Hematopoietic multipotent progenitor cell treated with erythropoietin and hydrocortisone succinate and interleukin-3 and kit ligand, for 4 days (in vitro differentiated cells): ENCODE data around the gene CDC42SE2.
"Not testable (repeated sequence)": the region's sequence is repeated elsewhere in the genome, so short reads cannot be mapped to it uniquely, and the experiment has no call there.

ENCODE experiments used
- DNase-seq: peaks from one replicate; pipeline ENCODE4 v3.0.0-alpha.2; 2015

The CDC42SE2 gene

DNA sequence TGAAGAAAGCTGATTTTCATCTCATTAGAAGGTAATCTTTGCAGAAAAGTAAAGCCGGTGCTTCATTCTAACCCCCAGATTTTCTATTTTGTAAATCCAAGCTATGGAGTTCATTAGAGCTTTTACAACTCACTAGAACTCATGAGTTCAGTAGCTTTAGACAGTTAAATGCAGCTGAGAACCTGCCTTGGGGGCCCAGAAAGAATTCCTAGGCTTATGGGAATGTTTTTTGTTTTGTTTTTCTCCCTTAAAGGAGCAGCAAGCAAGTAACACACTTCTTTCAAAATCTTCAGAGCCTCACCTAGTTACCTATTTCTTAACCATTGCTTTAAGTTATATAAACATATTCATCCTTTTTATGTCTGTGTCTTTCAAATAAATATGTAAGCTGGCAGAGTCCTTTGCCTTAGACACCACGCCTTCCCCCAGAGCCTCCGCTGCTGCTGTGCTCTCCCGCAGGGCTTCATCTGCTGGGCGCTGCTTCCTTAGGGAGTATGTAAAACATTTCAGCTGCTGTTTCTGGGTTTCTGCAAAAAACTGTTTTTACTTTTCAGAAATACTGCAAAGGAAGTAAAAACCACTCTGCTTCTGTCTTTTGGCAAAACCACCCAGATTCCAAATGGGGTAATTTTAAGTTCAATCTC, 132.9 kb downstream of the CDC42SE2 start:
- DNase-seq = no peak

DNA sequence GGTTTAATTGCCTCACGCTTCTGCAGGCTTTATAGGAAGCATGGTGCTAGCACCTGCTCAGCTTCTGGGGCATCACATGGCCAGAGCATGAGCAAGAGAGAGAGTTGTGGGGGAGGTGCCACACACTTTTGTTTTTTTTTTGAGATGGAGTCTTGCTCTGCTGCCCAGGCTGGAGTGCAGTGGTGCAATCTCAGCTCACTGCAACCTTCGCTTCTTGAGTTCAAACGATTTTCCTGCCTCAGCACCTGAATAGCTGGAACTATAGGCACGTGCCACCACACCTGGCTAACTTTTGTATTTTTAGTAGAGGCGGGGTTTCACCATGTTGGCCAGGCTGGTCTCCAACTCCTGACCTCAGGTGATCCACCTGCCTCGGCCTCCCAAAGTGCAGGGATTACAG, 135.2 kb downstream of the CDC42SE2 start:
- not testable (repeated sequence) for DNase-seq

DNA sequence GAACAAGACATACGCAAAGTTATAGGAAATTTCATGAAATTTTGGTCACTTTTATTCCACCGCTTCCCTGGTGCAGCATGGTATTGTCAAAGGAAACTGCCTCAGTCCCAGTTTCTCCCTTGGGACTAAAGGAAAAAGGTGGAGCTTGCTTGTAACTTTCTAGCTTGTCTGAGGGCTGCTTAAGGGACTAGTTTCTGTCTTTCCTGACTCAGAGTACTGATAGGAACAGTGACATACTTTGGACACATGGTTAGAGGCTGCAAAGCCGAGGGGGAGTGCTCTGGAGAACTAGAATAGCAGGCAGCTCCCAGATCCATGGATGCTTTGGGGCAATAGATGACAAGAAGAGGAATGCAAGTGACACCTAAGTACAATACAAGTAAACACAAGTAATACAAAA, 136.7 kb downstream of the CDC42SE2 start:
- DNase-seq = no peak

DNA sequence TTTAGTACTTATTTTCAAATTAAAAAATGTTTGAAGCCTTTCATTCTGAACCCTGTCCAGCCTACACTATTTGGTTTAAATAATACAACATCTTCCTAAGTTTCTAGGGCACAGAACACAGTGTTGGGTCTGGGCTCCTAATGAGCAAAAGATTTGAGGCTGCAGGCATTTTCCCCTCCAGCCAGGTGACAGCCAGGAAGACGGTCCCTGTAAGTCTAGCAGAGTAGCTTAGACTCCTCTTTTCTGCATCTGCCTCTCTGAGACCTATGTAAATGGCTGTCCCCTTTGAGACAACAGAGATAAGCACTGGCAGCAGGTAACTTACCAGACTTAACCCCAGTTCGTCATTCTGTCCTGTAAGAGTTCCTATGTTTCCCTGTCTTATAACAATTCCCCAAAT, 141.8 kb downstream of the CDC42SE2 start:
- no peak for DNase-seq

DNA sequence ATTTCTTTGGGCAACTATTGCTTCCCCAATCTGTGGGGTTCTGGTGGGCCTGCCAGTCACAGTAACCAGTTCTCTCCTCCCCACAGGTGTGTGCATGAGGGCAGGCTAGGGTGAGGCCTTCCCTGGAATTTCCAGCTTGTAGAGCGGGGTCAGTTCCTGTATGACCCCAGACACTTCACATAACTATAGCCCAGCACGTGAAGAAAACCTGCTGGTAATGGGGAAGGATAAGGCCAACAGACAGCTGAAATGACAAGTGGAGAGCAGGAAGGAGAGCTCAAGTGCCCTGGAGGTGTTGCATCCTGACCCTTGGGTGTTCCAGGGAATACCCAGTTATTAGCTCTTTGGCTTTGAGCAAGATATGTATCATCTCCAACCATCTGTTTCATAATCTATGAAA, 142.2 kb downstream of the CDC42SE2 start:
- no peak for DNase-seq

DNA sequence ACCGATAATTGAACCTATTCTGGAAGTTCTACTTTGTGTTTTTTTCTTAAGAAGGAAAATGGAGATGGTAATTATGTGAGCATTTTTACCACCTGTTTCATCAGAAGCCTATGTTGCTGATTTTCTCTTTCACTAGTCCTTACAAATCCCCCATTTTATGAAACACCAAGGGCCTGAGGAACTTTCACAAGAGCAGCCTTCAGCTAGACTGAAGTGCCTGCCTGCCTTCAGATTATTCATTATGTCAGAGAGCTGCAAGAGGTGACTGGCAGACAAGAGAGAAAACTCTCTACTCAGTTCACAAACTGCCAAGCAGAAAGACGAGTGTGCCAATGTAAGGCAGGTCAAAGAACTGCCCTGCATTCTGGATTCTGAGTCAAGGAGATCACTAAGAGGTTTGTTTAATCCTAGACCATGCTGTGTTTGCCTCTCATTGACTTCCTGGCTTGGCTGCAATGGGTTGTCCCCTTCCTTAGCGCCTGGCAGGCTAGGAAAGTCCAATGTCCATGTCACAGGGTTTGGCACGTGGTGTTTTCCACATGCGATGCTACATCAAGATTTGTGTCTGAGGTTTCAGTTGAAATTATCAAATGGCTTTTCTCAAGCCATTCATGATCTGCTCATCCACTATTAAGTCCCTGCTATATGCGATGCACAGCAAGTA, 143.3 kb downstream of the CDC42SE2 start:
- DNase-seq = no peak

DNA sequence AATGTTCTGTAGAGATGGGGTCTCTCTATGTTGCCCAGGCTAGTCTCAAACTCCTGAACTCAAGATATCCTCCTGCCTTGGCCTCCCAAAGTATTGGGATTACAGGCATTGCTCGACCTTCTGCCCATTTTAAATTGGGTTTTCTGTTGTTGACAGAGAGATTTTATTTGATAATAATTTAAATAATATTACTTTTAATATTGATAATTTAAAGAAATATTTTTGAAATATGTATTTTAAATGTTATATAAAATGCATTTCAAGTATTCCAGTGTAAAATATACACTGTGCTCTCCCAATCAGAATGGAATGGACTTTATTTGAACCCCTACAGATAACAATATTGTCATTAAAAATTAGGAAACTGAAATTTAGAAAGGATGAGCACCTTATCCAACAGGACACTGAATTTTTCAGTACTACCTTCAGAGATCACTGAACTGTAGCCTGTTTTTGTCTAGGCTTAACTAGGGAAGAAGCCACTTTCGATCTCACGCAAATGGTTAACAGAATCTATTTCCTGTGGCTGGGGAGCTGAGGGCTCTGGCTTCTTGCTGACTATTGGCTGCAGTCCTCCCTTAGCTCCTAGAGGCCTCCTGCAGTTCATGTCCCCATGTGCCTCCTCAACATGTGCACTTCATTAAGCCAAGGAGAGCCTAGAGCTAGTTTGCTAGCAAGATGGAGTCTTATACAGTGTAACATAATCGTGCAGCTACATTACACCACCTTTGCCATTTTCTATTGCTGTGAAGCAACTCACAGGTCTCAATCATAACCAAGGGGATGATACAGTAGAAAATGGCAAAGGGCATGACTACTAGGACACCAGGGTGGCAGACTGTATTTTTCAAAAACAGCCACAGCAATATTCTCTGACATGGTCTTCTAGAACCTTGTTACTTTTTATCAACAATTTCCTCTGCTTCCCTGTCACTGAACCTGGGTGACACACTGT, 150.0 kb downstream of the CDC42SE2 start:
- DNase-seq = peak; percentile 57

DNA sequence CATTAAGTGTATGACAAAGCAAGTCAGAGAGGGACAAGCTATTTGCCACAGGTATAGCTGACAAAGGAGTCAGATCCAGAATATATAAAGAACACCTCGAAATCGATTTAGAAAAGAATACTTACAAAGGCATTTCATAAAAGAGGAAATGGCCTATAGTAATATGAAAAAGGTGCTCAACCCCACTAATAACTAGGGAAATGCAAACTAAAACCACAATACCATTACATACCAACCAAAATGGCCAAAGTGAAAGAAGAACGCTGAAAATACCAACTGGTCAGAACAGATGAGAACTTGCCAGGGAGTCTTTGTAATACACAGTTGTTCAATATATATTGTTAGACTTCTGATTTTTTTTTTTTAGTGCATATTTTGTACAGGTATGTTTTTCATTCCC, 152.9 kb downstream of the CDC42SE2 start:
- DNase-seq = peak; percentile 22

DNA sequence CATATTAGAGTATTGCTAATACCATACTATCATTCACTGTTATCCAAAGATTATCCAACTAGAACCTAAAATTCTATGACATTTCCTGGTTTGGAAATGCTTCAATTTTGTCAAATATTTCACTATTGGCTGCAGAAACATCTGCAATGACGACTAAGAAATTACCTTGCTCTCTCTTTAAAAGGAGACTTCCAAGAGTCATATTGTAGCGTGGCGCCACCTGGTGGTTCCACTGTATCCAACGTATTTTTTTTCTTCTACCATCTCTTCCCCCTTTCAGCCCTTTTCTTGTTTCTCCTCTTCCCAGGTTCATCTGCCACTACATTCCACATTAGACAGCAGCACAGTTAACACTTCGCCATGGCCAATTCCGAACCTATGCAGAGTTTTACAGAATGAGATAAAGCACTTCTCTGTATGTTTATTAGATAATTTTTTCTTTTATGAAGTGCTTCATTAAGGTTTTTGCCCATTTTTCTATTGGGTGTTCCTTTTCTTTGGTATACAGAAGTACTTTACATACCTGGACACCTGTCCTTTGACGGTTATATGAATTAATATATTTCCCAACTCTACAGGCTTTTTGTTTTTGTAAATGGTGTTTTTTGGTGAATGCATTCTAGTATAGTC, 153.5 kb downstream of the CDC42SE2 start:
- peak; percentile 91 for DNase-seq

DNA sequence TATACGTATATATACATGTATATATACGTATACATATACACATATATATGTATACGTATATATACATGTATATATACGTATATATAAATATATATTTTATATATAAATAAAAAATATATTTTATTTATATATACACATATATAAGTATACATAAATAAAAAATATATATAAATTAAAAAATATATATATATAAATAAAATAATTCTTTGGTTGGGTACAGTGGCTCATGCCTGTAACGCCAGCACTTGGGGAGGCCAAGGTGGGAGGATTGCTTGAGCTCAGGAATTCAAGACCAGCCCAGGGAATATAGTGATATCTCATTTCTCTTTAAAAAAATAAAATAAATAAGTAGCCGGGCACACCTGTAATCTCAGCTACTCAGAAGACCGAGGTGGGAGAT, 155.0 kb downstream of the CDC42SE2 start:
- DNase-seq = no peak

DNA sequence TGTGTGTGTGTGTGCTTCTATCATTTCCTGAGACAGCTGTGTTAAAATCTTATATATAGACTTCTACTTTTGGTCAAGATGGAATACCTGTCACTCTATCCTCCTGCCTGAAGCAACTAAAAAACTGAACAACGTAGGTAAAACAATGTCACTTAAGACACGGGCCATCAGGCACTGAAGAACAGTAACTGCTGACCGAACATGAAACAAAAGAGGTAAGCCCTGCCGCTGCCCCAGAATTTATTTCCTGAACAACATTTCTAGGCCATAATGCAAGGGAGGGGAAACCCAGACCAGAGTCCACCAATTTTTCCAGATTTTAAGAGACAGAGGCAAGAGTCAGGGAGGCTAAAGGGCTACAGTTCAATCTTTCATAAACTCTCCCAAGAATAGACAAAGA, 156.0 kb downstream of the CDC42SE2 start:
- no peak for DNase-seq

DNA sequence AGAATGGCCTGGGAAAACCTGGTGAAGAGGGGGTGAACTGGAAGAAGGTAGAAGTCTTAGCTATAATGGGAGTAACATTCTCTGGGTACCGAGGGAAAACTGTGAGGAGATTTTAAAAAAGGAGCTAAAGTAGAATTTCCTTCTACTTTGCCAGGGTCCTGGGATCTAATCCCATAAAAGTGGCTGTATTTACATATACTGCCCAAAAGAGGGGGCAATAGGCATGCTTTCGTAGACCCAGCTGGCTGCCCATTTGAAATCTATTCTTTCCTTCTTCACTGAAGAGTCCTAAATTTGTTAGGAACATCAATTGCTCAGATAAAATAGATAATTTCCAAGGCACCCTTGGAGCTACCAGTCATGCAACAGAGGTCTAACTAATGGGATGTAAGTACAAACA, 159.2 kb downstream of the CDC42SE2 start:
- peak; percentile 65 for DNase-seq

DNA sequence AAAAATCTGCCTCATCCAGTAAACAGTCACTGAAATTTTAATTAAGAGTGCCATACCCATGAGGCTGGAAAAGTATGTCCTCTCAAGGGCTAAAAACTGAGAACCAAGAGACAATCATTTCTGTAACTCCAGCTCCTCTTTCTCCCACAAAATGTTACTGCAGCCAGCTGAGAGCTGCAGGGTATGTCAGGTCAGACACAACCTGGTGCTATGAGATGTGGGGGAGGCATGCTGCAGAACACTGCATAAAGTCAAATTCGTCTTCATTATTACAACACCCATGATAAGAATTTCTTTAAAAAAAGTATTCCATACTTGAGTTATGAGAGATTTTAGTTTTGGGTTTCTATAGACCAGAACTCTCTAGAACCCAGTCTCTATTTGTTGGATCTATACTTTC, 162.2 kb downstream of the CDC42SE2 start:
- DNase-seq = no peak

DNA sequence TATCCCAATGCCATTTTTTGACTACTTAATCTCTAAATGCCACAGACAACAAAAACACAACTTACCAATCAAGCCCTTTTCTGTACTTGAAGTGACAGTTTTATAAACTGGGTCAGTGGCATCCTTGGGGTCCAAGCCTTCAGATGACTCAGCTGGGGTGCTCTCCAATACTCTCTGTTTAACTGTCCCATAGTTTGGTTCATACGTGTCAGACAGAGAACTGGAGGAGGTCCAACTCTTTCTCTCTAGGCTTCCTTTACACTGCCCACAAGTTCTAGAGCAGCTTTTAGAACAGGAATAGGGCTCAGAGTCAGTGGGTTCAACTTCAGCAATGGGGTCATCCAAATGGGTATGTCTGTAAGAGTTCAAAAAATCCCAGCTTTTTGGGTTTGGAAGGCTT, 166.9 kb downstream of the CDC42SE2 start:
- DNase-seq = no peak

DNA sequence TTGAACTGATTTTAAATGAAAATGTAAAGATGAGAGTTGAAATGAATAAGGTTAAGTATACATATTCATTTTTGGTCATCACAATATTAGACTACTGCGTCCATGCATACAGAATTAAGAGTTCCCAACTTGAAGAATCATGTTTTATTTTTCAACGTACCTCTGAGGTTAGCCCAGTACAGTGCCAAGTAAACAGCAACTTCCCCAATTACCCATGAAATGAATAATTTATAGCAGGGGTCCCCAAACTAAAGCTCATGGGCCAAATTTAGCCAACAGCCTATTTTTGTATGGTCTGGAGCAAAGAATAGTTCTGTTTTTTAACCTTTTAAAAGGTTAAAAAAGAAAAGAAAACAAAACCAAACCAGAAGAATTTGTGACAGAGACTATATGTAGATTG, 167.9 kb downstream of the CDC42SE2 start:
- no peak for DNase-seq

DNA sequence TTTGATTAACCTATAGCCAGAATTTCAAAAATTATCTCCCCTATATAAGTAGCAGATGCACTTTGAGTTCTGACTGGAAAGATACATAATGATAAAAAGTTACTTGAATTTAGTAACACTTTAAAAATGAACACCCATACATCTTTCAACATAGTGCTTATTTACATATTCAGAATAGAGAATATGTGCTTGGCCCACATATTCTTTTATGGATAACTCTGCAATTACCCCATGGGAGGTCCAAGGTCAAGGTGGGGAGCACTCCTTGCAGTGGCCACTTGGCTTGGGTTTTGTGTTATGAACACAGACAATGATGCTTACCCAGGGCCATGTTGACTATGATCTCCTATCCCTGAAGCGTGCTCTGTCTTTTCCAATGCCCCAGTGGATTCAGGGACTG, 169.3 kb downstream of the CDC42SE2 start:
- no peak for DNase-seq

DNA sequence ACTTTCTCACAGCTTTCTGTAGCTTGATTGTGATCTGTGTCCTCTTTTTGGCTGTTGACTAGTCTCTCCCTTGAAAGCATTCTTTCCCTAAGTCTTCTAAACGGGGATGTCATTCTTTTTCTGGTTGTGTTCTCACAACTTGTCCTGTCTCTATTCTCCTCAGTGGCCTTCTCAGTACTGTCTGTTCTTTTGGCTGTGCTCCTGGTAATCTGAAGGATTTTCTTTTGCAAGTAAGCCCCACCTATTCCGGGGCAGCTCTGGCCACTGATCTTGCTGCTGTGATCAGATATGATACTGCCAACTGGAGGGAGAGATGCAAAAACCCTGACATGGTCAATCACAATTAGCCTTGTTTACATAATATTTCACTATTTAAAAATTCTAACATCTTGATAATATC, 172.2 kb downstream of the CDC42SE2 start:
- peak; percentile 37 for DNase-seq

DNA sequence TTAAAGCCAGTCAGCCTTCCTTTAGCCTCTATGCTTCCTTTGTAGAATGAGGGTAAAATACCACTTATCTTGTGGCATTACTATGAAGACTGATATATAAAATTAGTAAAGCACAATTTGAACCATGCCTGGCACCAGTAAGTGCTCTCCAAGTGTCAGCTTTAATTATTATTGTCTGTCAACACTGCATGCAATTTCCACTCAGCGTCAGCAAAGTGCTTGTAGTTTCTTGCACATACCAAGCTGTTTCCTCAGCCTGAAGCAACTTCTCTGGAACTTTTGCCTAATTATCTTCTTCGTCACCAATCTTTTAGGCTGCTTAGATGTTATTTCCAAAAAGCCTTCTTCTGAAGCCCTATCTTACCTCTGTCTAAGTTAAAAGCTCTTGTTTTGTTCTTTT, 177.3 kb downstream of the CDC42SE2 start:
- no peak for DNase-seq
